Measurements from ENCODE around the gene NXPH2. TPM values are rescaled to one million over a fixed set of nuclear protein-coding genes. Genes with fewer than 3 reads are reported as not detected.

NXPH2 gene
- total RNA-seq, 2 donors from 2014 or later = not detected

- no peaks in the 10 kb centered on the region for H3K9me3 ChIP-seq
- H3K4me3 ChIP-seq = no peak overlapping the region
- H3K36me3 ChIP-seq = no peaks in the 10 kb centered on the region
- no peak for DNase-seq (ENCODE audit: low spot score)
- H3K27ac ChIP-seq = no peak overlapping the region
- TF ChIP-seq CTCF (IDR thresholded peaks at IDR 0.05) = no peak
- no peaks in the 10 kb centered on the region for H3K4me1 ChIP-seq (ENCODE audit: control insufficient read depth in 1 of 2, low read depth in 2 of 2)
- ATAC-seq (ENCODE audit: insufficient number of reproducible peaks, low FRiP score, low read depth) = no peak
- H3K27me3 ChIP-seq (replicated peaks; ENCODE audit: insufficient read depth) = no peaks in the 10 kb centered on the region
Observed at GRCh38 chr2:138689705-138690104, 90.5 kb downstream of the NXPH2 start.

- Histone ChIP-seq H3K27ac (no peak overlapping the region), H3K27me3 (replicated peaks; ENCODE audit: insufficient read depth) (no peaks in the 10 kb centered on the region), H3K36me3 (no peaks in the 10 kb centered on the region), H3K9me3 (no peaks in the 10 kb centered on the region), H3K4me3 (no peak overlapping the region), H3K4me1 (ENCODE audit: control insufficient read depth in 1 of 2, low read depth in 2 of 2) (no peaks in the 10 kb centered on the region)
- no peak for TF ChIP-seq CTCF (IDR thresholded peaks at IDR 0.05)
- DNase-seq (ENCODE audit: low spot score) (no peak), ATAC-seq (ENCODE audit: insufficient number of reproducible peaks, low FRiP score, low read depth) (no peak)
Observed at GRCh38 chr2:138682163-138682562, 98.0 kb downstream of the NXPH2 start.

- no peak for ATAC-seq (ENCODE audit: insufficient number of reproducible peaks, low FRiP score, low read depth)
- no peaks in the 10 kb centered on the region for H3K27me3 ChIP-seq (replicated peaks; ENCODE audit: insufficient read depth)
- no peaks in the 10 kb centered on the region for H3K4me1 ChIP-seq (ENCODE audit: control insufficient read depth in 1 of 2, low read depth in 2 of 2)
- no peak for TF ChIP-seq CTCF (IDR thresholded peaks at IDR 0.05)
- H3K9me3 ChIP-seq = no peaks in the 10 kb centered on the region
- no peak overlapping the region for H3K4me3 ChIP-seq
- DNase-seq (ENCODE audit: low spot score) = no peak
- no peak overlapping the region for H3K27ac ChIP-seq
- H3K36me3 ChIP-seq = no peaks in the 10 kb centered on the region
Observed at GRCh38 chr2:138677221-138677620, 103.0 kb downstream of the NXPH2 start.

- H3K9me3 ChIP-seq = no peaks in the 10 kb centered on the region
- H3K4me3 ChIP-seq = no peak overlapping the region
- no peaks in the 10 kb centered on the region for H3K27me3 ChIP-seq (replicated peaks; ENCODE audit: insufficient read depth)
- no peak for DNase-seq (ENCODE audit: low spot score)
- ATAC-seq (ENCODE audit: insufficient number of reproducible peaks, low FRiP score, low read depth) = no peak
- H3K36me3 ChIP-seq = no peaks in the 10 kb centered on the region
- no peak for TF ChIP-seq CTCF (IDR thresholded peaks at IDR 0.05)
- no peak overlapping the region for H3K27ac ChIP-seq
- H3K4me1 ChIP-seq (ENCODE audit: control insufficient read depth in 1 of 2, low read depth in 2 of 2) = no peaks in the 10 kb centered on the region
Observed at GRCh38 chr2:138676619-138677021, 103.6 kb downstream of the NXPH2 start.

- Histone ChIP-seq H3K9me3 (no peaks in the 10 kb centered on the region), H3K4me3 (no peak overlapping the region), H3K36me3 (no peaks in the 10 kb centered on the region), H3K27ac (no peak overlapping the region), H3K27me3 (replicated peaks; ENCODE audit: insufficient read depth) (no peaks in the 10 kb centered on the region), H3K4me1 (ENCODE audit: control insufficient read depth in 1 of 2, low read depth in 2 of 2) (no peaks in the 10 kb centered on the region)
- no peak for DNase-seq (ENCODE audit: low spot score)
- ATAC-seq (ENCODE audit: insufficient number of reproducible peaks, low FRiP score, low read depth) = no peak
- no peak for TF ChIP-seq CTCF (IDR thresholded peaks at IDR 0.05)
Observed at GRCh38 chr2:138671566-138671965, 108.6 kb downstream of the NXPH2 start.

All from thoracic aorta (tissue), 2 donors.